Uterus (tissue), 4 donors: ENCODE measurements around the gene ITPA. TPM values are rescaled to one million over a fixed set of nuclear protein-coding genes. Genes with fewer than 3 reads are reported as not detected.

ENCODE experiments used
- DNase-seq, 2 donors: peaks; one replicate each; pipeline ENCODE4 v3.0.0-alpha.2; 2019 to 2020
- H3K27ac ChIP-seq, 2 donors: fragments of 200-600 bp; sonication (generic); 1 replicate in 1 of 2; 2 replicates in 1 of 2; pipeline ENCODE4 v1.5.1; 2016 to 2018
- H3K27me3 ChIP-seq, 2 donors: fragments of 200-600 bp; sonication (generic); one replicate each; pipeline ENCODE4 v1.5.1; 2018 to 2019; ENCODE audit warnings: control low read depth in 1 of 2
- H3K36me3 ChIP-seq, 2 donors: fragments of 200-600 bp; sonication (generic); one replicate each; pipeline ENCODE4 v1.5.1; 2019; ENCODE audit warnings: control low read depth in 1 of 2
- H3K4me1 ChIP-seq, 2 donors: fragments of 200-600 bp; sonication (generic); one replicate each; pipeline ENCODE4 v1.5.1; 2018 to 2019; ENCODE audit warnings: control low read depth in 1 of 2
- H3K4me3 ChIP-seq, 2 donors: fragments of 200-600 bp; sonication (generic); 1 replicate in 1 of 2; 2 replicates in 1 of 2; pipeline ENCODE4 v1.5.1; 2018 to 2019; ENCODE audit warnings: mild to moderate bottlenecking in 1 of 2
- H3K9me3 ChIP-seq, 2 donors: fragments of 200-600 bp; sonication (generic); one replicate each; pipeline ENCODE4 v1.5.1; 2019; ENCODE audit warnings: control low read depth in 1 of 2
- CTCF ChIP-seq, 4 experiments: fragments of 200-600 bp in 2 of 4; fragments of 450-650 bp in 2 of 4; sonication (generic) in 2 of 4; IDR thresholded peaks; one replicate each; pipeline ENCODE4 v1.5.1; 2016 to 2019; ENCODE audit warnings: antibody characterized with exemption in 4 of 4, mild to moderate bottlenecking in 2 of 4, moderate library complexity in 1 of 4
- POLR2A ChIP-seq, 2 donors: fragments of 450-650 bp; IDR thresholded peaks; one replicate each; pipeline ENCODE4 v1.6.1; 2016; ENCODE audit warnings: antibody characterized with exemption in 2 of 2, mild to moderate bottlenecking in 1 of 2, moderate library complexity in 1 of 2
- intact Hi-C: fragments of 100-400 bp; cut with DNase I; formaldehyde crosslinking; loops from one replicate; pipeline ENCODE4 v1.15.1; 2023; ENCODE audit warnings: low total_unique reads
- total RNA-seq, 4 donors: library from RNA; depleted of rRNA in 3 of 4; stranded (reverse); fragments of >200 nt in 3 of 4; gene quantifications; one replicate each; pipeline versions ENCODE4 v1.1.0 to v1.2.4, GENCODE V29; 2014 to 2023
- donor health status: DM: yes; HTN: yes; CAD: no.

The ITPA gene
- total RNA-seq, 4 donors from 2014 or later = 6.9 to 25.0 (median 21.8) TPM

DNA sequence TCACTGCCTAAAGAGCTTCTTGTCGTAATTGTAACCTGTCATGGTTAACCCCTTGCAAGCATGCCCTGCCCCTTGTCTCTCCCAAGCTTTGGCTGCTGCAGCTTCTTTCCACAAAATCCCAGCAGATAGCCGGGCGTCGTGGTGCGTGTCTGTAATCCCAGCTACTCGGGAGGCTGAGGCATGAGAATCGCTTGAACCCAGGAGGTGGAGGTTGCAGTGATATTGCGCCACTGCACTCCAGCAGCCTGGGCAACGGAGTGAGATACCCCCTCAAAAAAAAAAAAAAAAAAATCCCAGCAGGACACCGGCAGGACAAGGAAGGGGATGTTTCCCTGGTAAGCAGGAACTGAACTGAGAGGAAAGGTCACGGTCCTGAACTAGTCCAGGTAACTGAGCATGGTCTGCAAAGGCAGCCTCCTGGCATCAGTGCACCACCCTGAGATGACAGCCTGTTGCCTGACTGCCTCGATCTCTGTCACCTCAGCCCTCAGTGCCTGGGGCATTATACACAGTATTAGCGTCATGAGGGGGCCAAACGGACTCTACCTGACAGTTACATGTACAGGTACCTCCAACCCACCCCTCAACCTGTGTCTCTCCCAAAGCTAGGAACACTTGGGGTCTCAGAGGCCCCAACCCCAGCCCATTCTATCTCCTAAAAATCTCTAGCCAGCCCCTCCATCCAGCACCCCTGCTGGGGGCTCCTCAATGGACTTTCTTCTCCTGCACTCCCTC, 37.7 kb upstream of the ITPA start:
- no peak overlapping the region for H3K27ac ChIP-seq
- no peaks in the 10 kb centered on the region for H3K9me3 ChIP-seq
- no peaks in the 10 kb centered on the region for H3K27me3 ChIP-seq
- no peaks in the 10 kb centered on the region for H3K36me3 ChIP-seq
- DNase-seq = no peak
- H3K4me3 ChIP-seq = no peak overlapping the region
- intact Hi-C loops = no loop called here
- H3K4me1 ChIP-seq = no peaks in the 10 kb centered on the region
- no peak for TF ChIP-seq CTCF (IDR thresholded peaks at IDR 0.05)
- TF ChIP-seq POLR2A (IDR thresholded peaks at IDR 0.05) = no peak

- H3K27me3 ChIP-seq = no peaks in the 10 kb centered on the region
- H3K36me3 ChIP-seq = no peaks in the 10 kb centered on the region
- intact Hi-C loops = no loop called here
- H3K9me3 ChIP-seq = no peaks in the 10 kb centered on the region
- no peak for TF ChIP-seq CTCF (IDR thresholded peaks at IDR 0.05)
- no peak for TF ChIP-seq POLR2A (IDR thresholded peaks at IDR 0.05)
- H3K4me1 ChIP-seq = no peaks in the 10 kb centered on the region
- H3K27ac ChIP-seq = peak overlapping the region in 1 of 2 donors; percentile 87
- peak overlapping the region; percentile 65 to 83 for H3K4me3 ChIP-seq
- no peak for DNase-seq
These were observed 37.0 kb upstream of the ITPA start for GRCh38 chr20:3172126-3172932.

GRCh38 chr20:3172933-3173609, 36.2 kb upstream of the ITPA start, which contains the start of gene LZTS3:
Gene LZTS3 (minus strand): TSS chr20:3173549. CDS start chr20:3167163, 6,386 bp downstream.
- intact Hi-C loops = no loop called here
- Histone ChIP-seq H3K9me3 (no peaks in the 10 kb centered on the region), H3K27ac (peak within 1 kb of the TSS; percentile 58 to 87), H3K27me3 (no peaks in the 10 kb centered on the region), H3K4me3 (peak within 1 kb of the TSS; percentile 65 to 83), H3K36me3 (no peaks in the 10 kb centered on the region), H3K4me1 (no peaks in the 10 kb centered on the region)
- peak; percentile 81 to 84 for DNase-seq
- peak in 3 of 4 experiments; percentile 4 to 17 (median 7) for TF ChIP-seq CTCF (IDR thresholded peaks at IDR 0.05)
- TF ChIP-seq POLR2A (IDR thresholded peaks at IDR 0.05) = peak; percentile 49 to 92

DNA sequence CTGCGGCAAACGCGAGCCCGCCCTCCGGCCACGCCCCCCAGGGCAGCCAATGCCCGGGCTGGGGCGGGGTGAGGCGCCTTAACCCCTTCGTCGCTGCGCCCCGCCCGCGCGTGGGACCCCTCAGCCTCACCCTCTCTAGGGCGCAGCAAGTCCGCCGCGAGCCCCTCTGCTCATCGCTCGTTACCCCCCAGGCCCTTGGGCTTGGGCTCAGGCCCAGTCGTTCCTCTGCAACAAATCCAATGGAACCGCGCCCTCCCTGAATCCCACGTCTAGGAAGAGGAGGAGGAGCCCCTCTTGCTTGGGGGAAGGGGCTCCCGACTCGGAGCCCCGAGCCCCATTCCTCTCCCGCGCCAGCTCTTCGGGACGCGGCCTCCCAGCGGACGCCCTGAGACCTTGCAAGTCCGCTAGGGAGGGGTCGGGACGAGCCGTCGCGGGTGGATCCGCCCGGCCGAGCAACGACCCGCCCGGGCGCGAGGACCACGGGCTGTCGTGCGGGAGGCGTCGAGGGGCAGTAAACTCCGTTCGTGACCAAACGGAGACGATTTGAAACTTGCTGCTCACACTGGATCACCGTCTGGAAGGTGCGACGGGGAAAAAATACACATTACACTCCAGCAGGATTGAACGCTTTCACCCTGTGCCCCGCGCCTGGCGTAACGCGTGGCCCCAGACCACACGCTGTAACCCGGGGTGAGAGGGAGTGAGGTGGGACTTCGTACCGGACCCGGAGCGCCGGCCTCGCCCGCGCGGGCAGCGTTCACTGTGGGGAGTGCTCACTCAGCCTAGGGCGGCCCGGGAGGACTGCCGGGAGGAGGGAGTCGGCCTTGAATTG, 35.5 kb upstream of the ITPA start:
- no peaks in the 10 kb centered on the region for H3K36me3 ChIP-seq
- no peaks in the 10 kb centered on the region for H3K27me3 ChIP-seq
- H3K4me1 ChIP-seq = no peaks in the 10 kb centered on the region
- H3K27ac ChIP-seq = peak overlapping the region; percentile 58 to 87
- peak overlapping the region; percentile 65 to 83 for H3K4me3 ChIP-seq
- no peaks in the 10 kb centered on the region for H3K9me3 ChIP-seq
- peak; percentile 86 to 91 for DNase-seq
- intact Hi-C loops = no loop called here
- TF ChIP-seq CTCF (IDR thresholded peaks at IDR 0.05) (no peak), POLR2A (IDR thresholded peaks at IDR 0.05) (no peak)
